ENCODE measurements around the gene REPIN1.

GRCh38 chr7:150371996-150372270 is 3.3 kb downstream of the REPIN1 start:
- TF ChIP-seq CTCF (IDR thresholded peaks at IDR 0.05) (no peak), POLR2AphosphoS5 (IDR thresholded peaks at IDR 0.05) (no peak)
